Activated CD8-positive, alpha-beta memory T cell treated with anti-CD3 and anti-CD28 coated beads for 4 hours (primary cell): ENCODE measurements around the gene FLT3.
"Not testable (repeated sequence)": the region's sequence is repeated elsewhere in the genome, so short reads cannot be mapped to it uniquely, and the experiment has no call there.

Source experiments
- DNase-seq, 2 donors: peaks; one replicate each; pipeline ENCODE4 v3.0.0-alpha.2; 2020; ENCODE audit warnings: low read depth in 2 of 2

FLT3 gene

GRCh38 chr13:28044608-28045007 is 55.8 kb downstream of the FLT3 start:
- no peak for DNase-seq

GRCh38 chr13:28043224-28043623 is 57.2 kb downstream of the FLT3 start:
- no peak for DNase-seq

- no peak for DNase-seq
Measured at GRCh38 chr13:28041501-28041900, 58.9 kb downstream of the FLT3 start.

- no peak for DNase-seq
Measured at GRCh38 chr13:28041031-28041461, 59.3 kb downstream of the FLT3 start.

GRCh38 chr13:28037399-28037798 is 63.0 kb downstream of the FLT3 start:
- no peak for DNase-seq

- no peak for DNase-seq
Measured at GRCh38 chr13:28035146-28035782, 65.1 kb downstream of the FLT3 start.

- no peak for DNase-seq
Measured at GRCh38 chr13:28033894-28034655, 66.3 kb downstream of the FLT3 start.

GRCh38 chr13:28032438-28032837 is 67.9 kb downstream of the FLT3 start:
- DNase-seq = not testable (repeated sequence)

- no peak for DNase-seq
Measured at GRCh38 chr13:28031896-28032288, 68.5 kb downstream of the FLT3 start.

- DNase-seq = no peak
Measured at GRCh38 chr13:28031220-28031895, 69.0 kb downstream of the FLT3 start.

- DNase-seq = no peak
Measured at GRCh38 chr13:28027607-28028364, 72.6 kb downstream of the FLT3 start.

GRCh38 chr13:28027071-28027470 is 73.3 kb downstream of the FLT3 start:
- DNase-seq = no peak

- DNase-seq = no peak
Measured at GRCh38 chr13:28026508-28026907, 73.9 kb downstream of the FLT3 start.

GRCh38 chr13:28022848-28023518 is 77.4 kb downstream of the FLT3 start:
- DNase-seq = no peak

- no peak for DNase-seq
Measured at GRCh38 chr13:28014301-28014700, 86.1 kb downstream of the FLT3 start.

- DNase-seq = no peak
Measured at GRCh38 chr13:28013482-28013881, 86.9 kb downstream of the FLT3 start.

- DNase-seq = no peak
Measured at GRCh38 chr13:28012896-28013295, 87.5 kb downstream of the FLT3 start.

- no peak for DNase-seq
Measured at GRCh38 chr13:28012383-28012782, 88.0 kb downstream of the FLT3 start.

GRCh38 chr13:28010046-28010445 is 90.3 kb downstream of the FLT3 start:
- no peak for DNase-seq

- not testable (repeated sequence) for DNase-seq
Measured at GRCh38 chr13:28005016-28005415, 95.4 kb downstream of the FLT3 start.

GRCh38 chr13:28002886-28003698 is 97.3 kb downstream of the FLT3 start:
- no peak for DNase-seq
